CD4-positive, alpha-beta T cell (primary cell): ENCODE data around the gene ABCC5. TPM values are rescaled to one million over a fixed set of nuclear protein-coding genes. Genes with fewer than 3 reads are reported as not detected.

ENCODE experiments used
- ATAC-seq: fragments of 200-7000 bp; cut with Tn5 transposase; one replicate; pipeline ENCODE4 v1.10.0; 2022; ENCODE audit warnings: mild to moderate bottlenecking; ENCODE audit not compliant: poor library complexity
- CTCF ChIA-PET: fragments of 350-600 bp; sonication (Branson Sonifier 250); formaldehyde crosslinking; loops from one replicate; lab custom pipeline; 2021; ENCODE audit warnings: antibody characterized with exemption, inconsistent platforms; lab: Charles Lee
- POLR2A ChIA-PET: fragments of 350-600 bp; sonication (Branson Sonifier 250); formaldehyde crosslinking; loops from one replicate; lab custom pipeline; 2021; ENCODE audit warnings: antibody characterized with exemption, inconsistent platforms; lab: Charles Lee
- DNase-seq, 14 experiments: peaks; one replicate each; pipeline ENCODE4 v3.0.0-alpha.2; 2013 to 2020; ENCODE audit warnings: mixed read lengths in 2 of 14
- H3K27ac ChIP-seq, 2 donors: one replicate each; pipeline versions ENCODE4 v1.5.1 to v1.7.0; 2013; ENCODE audit warnings: low read length in 2 of 2, low read depth in 1 of 2, mild to moderate bottlenecking in 1 of 2
- H3K27me3 ChIP-seq, 2 experiments: 1 replicate in 1 of 2; 2 replicates in 1 of 2; pipeline versions ENCODE4 v1.6.1 to v1.7.0; 2013; ENCODE audit warnings: low read length in 2 of 2, control low read depth in 1 of 2, mild to moderate bottlenecking in 1 of 2, moderate library complexity in 1 of 2; ENCODE audit not compliant: insufficient read depth in 2 of 2, control insufficient read depth in 1 of 2
- H3K36me3 ChIP-seq: one replicate; pipeline ENCODE4 v1.6.1; 2013; ENCODE audit warnings: low read length, control low read depth; ENCODE audit not compliant: insufficient read depth
- H3K4me1 ChIP-seq: one replicate; pipeline ENCODE4 v1.6.1; 2013; ENCODE audit warnings: low read length, control low read depth; ENCODE audit not compliant: insufficient read depth
- H3K4me3 ChIP-seq: one replicate; pipeline ENCODE4 v1.5.1; 2013; ENCODE audit warnings: mild to moderate bottlenecking, low read length, moderate library complexity
- H3K9me3 ChIP-seq, 2 experiments: 1 replicate in 1 of 2; 2 replicates in 1 of 2; pipeline versions ENCODE4 v1.6.1 to v1.7.0; 2013; ENCODE audit warnings: low read length in 2 of 2, mild to moderate bottlenecking in 2 of 2, control low read depth in 1 of 2, moderate library complexity in 1 of 2; ENCODE audit not compliant: control insufficient read depth in 1 of 2, insufficient read depth in 1 of 2
- H3K27ac Mint-ChIP-seq: one replicate; pipeline ENCODE4 v1.8.0; 2020; ENCODE audit warnings: mixed read lengths
- H3K27me3 Mint-ChIP-seq: one replicate; pipeline ENCODE4 v1.8.0; 2021; ENCODE audit warnings: mixed read lengths
- H3K36me3 Mint-ChIP-seq: one replicate; pipeline ENCODE4 v1.8.0; 2021; ENCODE audit warnings: low read depth, mixed read lengths
- H3K4me1 Mint-ChIP-seq: one replicate; pipeline ENCODE4 v1.8.0; 2021; ENCODE audit warnings: low read depth, mixed read lengths
- H3K4me3 Mint-ChIP-seq: one replicate; pipeline ENCODE4 v1.8.0; 2020; ENCODE audit warnings: mild to moderate bottlenecking, mixed read lengths
- H3K9me3 Mint-ChIP-seq: one replicate; pipeline ENCODE4 v1.8.0; 2020; ENCODE audit warnings: mixed read lengths
- intact Hi-C, 2 experiments: fragments of 100-400 bp; cut with DNase I in 1 of 2; cut with micrococcal nuclease in 1 of 2; formaldehyde crosslinking; loops; one replicate each; pipeline versions ENCODE4 v1.15.1 to v1.9.0; 2023 to 2025; cut with DNase I, micrococcal nuclease
- total RNA-seq, 174 experiments: library from RNA in 2 of 174; stranded (reverse) in 2 of 174; gene quantifications; one replicate each; pipeline ENCODE4 v1.2.3 and lab custom pipeline; 2021 to 2026
- TF ChIP-seq, protein P1 (sequence below): fragments of 200-600 bp; IDR thresholded peaks from one replicate; pipeline ENCODE4 v1.8.0; 2022; ENCODE audit warnings: antibody characterized with exemption, mild to moderate bottlenecking

Gene ABCC5
- total RNA-seq, 2 experiments from 2014 or later: 10.8 to 11.4 TPM

DNA sequence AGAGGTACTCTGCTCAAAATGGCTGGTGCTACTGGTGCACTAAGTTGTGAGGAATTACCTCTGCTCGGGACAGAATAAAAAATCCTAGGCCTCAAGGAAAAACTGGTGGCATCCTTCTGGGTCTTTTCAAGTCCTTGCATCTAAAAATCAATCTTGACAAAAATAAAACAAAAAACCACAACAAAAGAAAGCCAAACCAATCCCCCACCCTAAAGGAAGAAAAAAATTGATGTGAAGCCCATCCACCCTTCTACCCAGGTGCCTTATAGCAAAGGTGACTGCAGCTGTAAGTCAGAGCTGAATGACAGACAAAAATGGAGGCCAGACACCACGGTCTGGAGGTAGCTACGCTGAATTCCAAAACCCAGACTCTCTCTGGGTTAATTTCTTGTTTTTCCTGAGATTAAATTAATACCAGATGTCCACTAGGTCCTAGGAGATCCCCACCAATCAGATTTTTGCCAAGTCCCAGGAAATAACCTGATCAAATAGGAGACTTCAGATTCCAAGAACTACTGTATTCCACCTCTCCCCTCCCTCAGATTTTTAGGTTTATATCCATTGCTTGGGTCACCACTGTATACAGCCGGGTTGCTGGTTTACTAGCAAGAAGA lies 33.5 kb downstream of the ABCC5 start:
- Histone ChIP-seq H3K27me3 (no peaks in the 10 kb centered on the region), H3K9me3 (no peaks in the 10 kb centered on the region), H3K27ac (no peak overlapping the region), H3K36me3 (peaks cover 45% of the 10 kb centered on the region), H3K4me1 (no peaks in the 10 kb centered on the region), H3K4me3 (no peak overlapping the region)
- Mint-ChIP-seq H3K4me1 (no peaks in the 10 kb centered on the region), H3K27me3 (no peaks in the 10 kb centered on the region), H3K9me3 (no peaks in the 10 kb centered on the region), H3K27ac (no peak overlapping the region), H3K4me3 (no peak overlapping the region), H3K36me3 (peaks cover 66% of the 10 kb centered on the region)
- intact Hi-C loops: loop anchor here in 1 of 2 experiments (5.0 kb wide), 1 partner anchor 47 kb away; no protein-coding TSS in a partner anchor
- ChIA-PET POLR2A (no interaction called here), CTCF (no interaction called here)
- DNase-seq (no peak), ATAC-seq (no peak)
- TF ChIP-seq, protein P1, sequence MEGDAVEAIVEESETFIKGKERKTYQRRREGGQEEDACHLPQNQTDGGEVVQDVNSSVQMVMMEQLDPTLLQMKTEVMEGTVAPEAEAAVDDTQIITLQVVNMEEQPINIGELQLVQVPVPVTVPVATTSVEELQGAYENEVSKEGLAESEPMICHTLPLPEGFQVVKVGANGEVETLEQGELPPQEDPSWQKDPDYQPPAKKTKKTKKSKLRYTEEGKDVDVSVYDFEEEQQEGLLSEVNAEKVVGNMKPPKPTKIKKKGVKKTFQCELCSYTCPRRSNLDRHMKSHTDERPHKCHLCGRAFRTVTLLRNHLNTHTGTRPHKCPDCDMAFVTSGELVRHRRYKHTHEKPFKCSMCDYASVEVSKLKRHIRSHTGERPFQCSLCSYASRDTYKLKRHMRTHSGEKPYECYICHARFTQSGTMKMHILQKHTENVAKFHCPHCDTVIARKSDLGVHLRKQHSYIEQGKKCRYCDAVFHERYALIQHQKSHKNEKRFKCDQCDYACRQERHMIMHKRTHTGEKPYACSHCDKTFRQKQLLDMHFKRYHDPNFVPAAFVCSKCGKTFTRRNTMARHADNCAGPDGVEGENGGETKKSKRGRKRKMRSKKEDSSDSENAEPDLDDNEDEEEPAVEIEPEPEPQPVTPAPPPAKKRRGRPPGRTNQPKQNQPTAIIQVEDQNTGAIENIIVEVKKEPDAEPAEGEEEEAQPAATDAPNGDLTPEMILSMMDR: no peak

DNA sequence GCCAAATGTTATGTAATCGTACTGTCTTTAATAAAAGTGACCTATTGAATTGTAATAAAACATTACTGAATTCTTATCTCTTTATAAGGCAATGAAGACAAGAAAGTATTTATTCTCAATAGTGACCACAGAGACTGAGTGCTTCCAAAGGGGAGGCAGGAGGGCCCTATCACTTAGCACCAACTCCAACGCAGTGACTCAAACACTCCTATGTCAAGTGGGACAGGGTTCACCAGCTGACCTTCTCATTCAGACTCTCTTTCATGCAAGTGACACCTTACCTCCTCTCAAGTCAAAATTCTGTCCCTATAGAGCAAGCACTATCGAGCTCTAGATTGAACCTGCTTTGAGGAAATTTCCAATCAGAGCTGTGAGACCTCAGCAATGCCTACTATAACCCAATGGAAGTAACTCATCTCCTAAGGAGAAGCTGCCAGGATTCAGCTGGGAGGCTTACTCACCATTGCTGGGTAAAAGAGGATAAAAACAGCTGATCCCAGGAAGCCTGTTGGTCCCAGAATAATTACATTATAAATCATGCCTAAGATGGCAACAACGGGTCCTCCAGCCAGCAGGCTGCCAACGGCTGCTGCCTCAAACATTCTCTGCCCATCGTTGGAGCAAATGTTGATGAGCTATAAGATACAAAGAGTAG lies 35.6 kb downstream of the ABCC5 start:
- Histone ChIP-seq H3K27ac (no peak overlapping the region), H3K9me3 (no peaks in the 10 kb centered on the region), H3K4me1 (no peaks in the 10 kb centered on the region), H3K4me3 (no peak overlapping the region), H3K27me3 (no peaks in the 10 kb centered on the region), H3K36me3 (peaks cover 34% of the 10 kb centered on the region)
- Mint-ChIP-seq H3K4me1 (no peaks in the 10 kb centered on the region), H3K27ac (no peak overlapping the region), H3K36me3 (peaks cover 56% of the 10 kb centered on the region), H3K9me3 (no peaks in the 10 kb centered on the region), H3K27me3 (no peaks in the 10 kb centered on the region), H3K4me3 (no peak overlapping the region)
- TF ChIP-seq, protein P1: no peak
- DNase-seq (no peak), ATAC-seq (no peak)
- intact Hi-C loops: loop anchor here in 1 of 2 experiments (5.0 kb wide), 1 partner anchor 45 kb away; no protein-coding TSS in a partner anchor
- ChIA-PET POLR2A (no interaction called here), CTCF (no interaction called here)

DNA sequence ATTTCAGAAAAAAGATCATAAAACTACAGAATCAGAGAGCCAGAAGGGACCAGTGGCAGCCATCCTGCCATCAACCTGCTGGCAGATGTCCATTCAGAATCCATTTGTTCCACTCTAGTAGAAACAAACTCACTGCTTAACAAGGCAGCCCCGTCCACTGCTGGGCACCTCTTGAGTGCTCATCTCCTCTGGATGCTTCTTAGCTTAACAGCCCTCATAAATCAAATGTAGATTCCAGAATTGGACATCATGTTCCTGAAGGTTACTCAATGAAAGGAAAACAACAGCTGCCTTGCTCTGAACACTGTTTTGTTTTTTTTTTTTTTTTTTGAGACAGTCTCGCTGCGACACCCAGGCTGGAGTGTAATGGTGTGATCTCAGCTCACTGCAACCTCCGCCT lies 37.3 kb downstream of the ABCC5 start:
- CTCF ChIA-PET: no interaction called here
- H3K4me3 Mint-ChIP-seq: no peak overlapping the region
- Histone ChIP-seq H3K9me3 (no peaks in the 10 kb centered on the region), H3K27me3 (no peaks in the 10 kb centered on the region), H3K4me3 (no peak overlapping the region), H3K4me1 (no peaks in the 10 kb centered on the region), H3K27ac (no peak overlapping the region), H3K36me3 (peaks cover 21% of the 10 kb centered on the region)
- H3K27ac Mint-ChIP-seq: no peak overlapping the region
- H3K36me3 Mint-ChIP-seq: peaks cover 56% of the 10 kb centered on the region
- H3K4me1 Mint-ChIP-seq: no peaks in the 10 kb centered on the region
- intact Hi-C loops: loop anchor here in 1 of 2 experiments (5.0 kb wide), 1 partner anchor 43 kb away; no protein-coding TSS in a partner anchor
- TF ChIP-seq, protein P1: no peak
- DNase-seq (no peak), ATAC-seq (no peak)
- no peaks in the 10 kb centered on the region for H3K9me3 Mint-ChIP-seq
- no peaks in the 10 kb centered on the region for H3K27me3 Mint-ChIP-seq
- POLR2A ChIA-PET: no interaction called here
